Erythroblast (primary cell): ENCODE measurements around the gene CTAGE6.
A peak's percentile ranks its signal among the peaks of the same experiment; 100 is the strongest.
"Not testable (repeated sequence)": the region's sequence is repeated elsewhere in the genome, so short reads cannot be mapped to it uniquely, and the experiment has no call there.

Experiments used
- DNase-seq, 2 experiments: peaks; one replicate each; lab custom pipeline; 2025; lab: John Stamatoyannopoulos, UW
- GATA1 ChIP-seq: IDR thresholded peaks from 2 replicates; pipeline ENCODE4 v1.6.1; 2011; ENCODE audit warnings: low read depth, mild to moderate bottlenecking, control low read depth, low read length, moderate library complexity
- POLR2A ChIP-seq: IDR thresholded peaks from 2 replicates; pipeline ENCODE4 v1.6.1; 2011; ENCODE audit warnings: mild to moderate bottlenecking, low read length

Gene CTAGE6

DNA sequence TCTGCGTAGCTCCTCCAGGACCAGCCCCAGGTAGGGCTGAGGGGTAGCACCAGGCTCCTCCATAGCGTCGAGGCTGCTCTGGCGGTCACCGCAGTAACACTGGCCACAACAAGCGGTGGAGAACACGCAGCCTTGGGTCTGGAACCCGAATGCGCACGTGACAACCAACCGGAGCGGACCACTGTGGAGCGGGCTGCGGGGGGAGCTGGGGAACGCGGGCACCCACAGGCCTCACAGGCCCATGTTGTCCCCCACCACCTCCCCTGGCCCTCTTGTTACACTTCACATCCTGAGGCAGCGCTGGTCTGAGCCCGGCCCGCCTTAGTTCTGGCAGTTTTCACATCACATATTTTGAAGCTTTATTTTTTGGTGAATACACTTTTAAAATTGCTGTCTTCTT is at the start of gene CTAGE6:
Gene CTAGE6, minus strand, starts transcription at position 101 of the 400 bp plus-strand sequence. Its CDS starts 38 bp downstream, at position 63.
- not testable (repeated sequence) for DNase-seq

DNA sequence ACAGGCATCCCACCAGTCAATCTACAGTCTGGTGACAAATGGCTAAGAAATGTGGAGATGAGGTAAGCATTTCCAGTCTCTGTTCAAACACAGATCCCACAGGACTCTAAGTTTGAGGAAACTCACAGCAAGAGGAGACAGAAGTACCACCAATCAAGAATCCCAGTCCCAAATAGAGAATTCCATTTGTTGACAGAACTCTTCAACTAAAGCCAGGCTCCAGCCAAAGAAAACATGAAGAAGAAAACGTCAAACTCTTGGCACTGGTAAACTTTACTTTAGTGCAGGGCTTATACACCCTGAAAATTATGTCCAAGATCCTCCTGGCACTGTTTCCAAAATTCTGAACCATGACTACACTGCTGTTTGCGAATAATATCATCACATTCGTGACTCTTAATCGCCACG is 49.2 kb upstream of the CTAGE6 start:
- not testable (repeated sequence) for DNase-seq

DNA sequence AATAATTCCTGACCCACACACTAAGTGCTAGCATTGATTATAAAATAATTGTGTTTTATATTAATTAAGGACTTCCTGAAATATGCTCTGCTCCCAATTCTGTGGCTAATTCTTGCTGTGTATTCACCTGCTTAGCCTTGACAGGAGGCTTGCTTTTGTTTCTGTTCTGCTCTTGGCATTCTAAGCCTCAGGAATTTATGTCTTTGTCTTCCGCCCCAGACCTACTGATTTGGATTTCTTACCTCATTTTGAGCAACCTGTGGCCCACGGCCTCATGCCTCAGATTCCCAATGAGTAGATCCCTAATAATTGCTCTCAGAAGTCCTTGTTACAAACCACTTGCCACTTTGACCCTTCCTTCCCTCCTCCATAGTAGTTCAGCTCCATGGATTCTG is 40.4 kb upstream of the CTAGE6 start:
- not testable (repeated sequence) for DNase-seq

GRCh38 chr7:143797119-143797895 is 39.8 kb upstream of the CTAGE6 start:
- DNase-seq = not testable (repeated sequence)

DNA sequence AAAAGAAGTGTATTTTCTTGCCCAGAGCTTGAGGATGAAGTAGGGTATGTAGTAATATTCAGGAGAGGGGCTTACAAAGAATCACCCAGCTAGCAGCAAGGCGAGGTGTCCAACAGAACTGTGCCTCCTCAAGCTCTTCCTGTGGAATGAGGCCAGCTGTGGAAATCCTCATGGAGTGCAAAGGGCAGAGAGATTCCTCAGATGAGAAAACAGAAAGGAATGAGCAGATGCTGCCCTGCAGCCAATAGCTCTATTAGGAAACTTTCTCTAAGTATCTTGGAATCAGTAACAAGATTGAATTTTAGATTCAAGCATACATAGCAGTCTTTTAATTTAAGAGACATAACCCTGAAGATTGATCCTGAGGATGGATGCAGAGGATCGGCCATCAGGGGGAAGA is 38.2 kb upstream of the CTAGE6 start:
- DNase-seq = not testable (repeated sequence)

DNA sequence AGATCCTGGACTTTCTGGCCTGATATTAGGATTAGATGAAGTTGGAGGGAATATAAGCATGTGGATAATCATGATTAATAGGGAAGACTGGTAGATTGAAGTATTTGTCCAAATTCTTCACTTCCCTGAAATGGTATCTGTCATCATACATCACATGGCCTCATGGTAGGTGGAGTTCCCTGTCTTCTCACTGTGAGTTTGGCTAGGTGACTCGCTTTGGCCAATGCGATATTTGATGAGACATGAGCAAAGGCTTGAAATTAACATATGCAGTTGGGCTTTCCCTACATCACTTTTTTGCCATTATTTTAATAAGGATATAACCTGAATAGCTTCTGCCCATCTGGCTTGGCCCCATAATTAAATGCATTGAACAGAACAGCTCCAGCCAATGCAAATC is 35.1 kb upstream of the CTAGE6 start:
- DNase-seq = not testable (repeated sequence)

GRCh38 chr7:143785415-143786182 is 28.1 kb upstream of the CTAGE6 start:
- not testable (repeated sequence) for DNase-seq

- not testable (repeated sequence) for DNase-seq
Measured at GRCh38 chr7:143779591-143779990, 22.1 kb upstream of the CTAGE6 start.

DNA sequence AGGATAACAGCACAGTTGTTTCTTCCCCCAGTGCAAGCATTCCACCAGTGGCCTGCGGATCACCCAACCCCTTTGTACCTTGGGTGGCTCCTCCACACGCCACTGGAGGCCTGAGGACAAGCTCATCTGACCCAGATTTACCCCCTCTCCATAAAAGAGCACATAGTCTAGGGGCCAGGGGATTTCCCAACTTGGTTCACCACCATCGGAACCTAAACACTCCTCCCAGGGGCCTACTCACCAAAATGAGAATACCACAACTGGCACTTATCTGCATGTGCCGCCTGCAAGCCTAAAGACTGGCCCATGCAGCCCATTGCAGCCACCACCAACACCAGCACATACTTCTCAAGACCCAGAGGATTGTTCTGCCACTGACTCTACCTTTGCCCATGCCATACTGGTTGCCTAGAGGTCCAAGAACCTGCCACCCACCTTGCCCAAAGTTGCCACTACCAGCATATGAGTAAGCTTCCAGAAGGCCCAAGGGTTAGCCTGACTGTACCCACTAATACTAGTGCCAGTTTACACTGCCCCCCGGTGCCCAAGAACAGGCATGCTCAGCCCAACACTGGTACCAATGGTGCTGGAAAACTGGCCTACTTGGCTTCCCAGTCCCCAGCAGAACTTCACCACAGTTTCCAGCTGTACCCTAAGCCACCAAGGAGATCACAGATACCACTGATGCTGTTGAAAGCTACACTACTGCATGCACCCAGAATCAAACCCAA is 15.4 kb upstream of the CTAGE6 start:
- DNase-seq = not testable (repeated sequence)

- not testable (repeated sequence) for DNase-seq
Measured at GRCh38 chr7:143767531-143767930, 10.0 kb upstream of the CTAGE6 start.

- DNase-seq = not testable (repeated sequence)
Measured at GRCh38 chr7:143765678-143766077, 8.2 kb upstream of the CTAGE6 start.

- not testable (repeated sequence) for DNase-seq
Measured at GRCh38 chr7:143763065-143763464, 5.6 kb upstream of the CTAGE6 start.

DNA sequence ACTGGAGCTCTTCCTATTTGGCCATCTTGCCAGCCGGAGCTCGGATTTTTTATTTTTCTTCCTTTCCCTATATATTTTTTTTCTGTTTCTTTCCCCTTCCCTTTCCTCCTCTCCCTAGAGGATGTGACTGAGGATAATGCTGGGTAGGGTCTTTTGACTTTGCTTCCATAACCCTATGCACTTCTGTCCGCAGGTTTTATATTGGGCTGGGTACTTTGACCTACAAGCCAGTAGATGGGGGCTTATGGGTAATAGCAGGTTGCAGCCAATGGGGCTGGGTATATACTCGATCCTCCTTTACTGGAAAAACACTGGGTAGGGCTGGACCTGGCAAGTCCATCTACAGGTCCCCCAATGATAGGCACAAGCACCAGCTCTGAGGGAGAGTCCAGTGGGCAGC is 12.2 kb downstream of the CTAGE6 start:
- DNase-seq = not testable (repeated sequence)

- DNase-seq = peak; percentile 19 to 29
Measured at GRCh38 chr7:143737037-143737819, 20.3 kb downstream of the CTAGE6 start.

DNA sequence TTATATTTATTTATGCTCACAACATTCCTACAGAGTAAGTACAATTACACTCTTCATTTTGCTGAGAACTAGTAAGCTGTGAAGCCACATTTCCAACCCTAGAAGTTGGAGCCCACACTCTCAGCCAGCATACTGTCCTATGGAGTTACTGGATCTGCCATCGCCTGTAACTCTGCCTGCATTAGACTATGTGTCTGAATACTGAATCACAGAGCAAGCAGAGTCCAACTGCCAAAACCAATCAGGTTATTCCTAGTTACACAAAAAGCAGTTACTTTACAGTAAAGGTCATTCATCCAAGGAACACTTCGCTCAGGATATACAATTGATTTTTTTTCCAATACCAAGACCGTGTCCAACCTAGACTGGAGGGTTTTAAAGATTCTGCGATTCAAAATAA is 21.5 kb downstream of the CTAGE6 start:
- no peak for DNase-seq
- TF ChIP-seq GATA1 (no peak), POLR2A (no peak)
